ENCODE data around the gene MARVELD1. TPM values are rescaled to one million over a fixed set of nuclear protein-coding genes. Genes with fewer than 3 reads are reported as not detected.

Gene MARVELD1
- total and polyA plus RNA-seq, 4 donors, result 15.7 to 57.9 (median 24.1) TPM

- no peak overlapping the region for H3K9ac ChIP-seq (ENCODE audit: insufficient read depth in 1 of 2, low read length in 2 of 2)
- DNase-seq, result no peak
- no peak overlapping the region for H3K27ac ChIP-seq (ENCODE audit: low read depth in 1 of 2, low read length in 1 of 2)
- TF ChIP-seq CTCF (IDR thresholded peaks at IDR 0.05; ENCODE audit: control extremely low read depth, extremely low read depth), result no peak
- ATAC-seq (ENCODE audit: insufficient read depth, low FRiP score), result no peak
- H3K9me3 ChIP-seq (ENCODE audit: control insufficient read depth in 4 of 4, insufficient read depth in 3 of 4, low read length in 3 of 4), result no peaks in the 10 kb centered on the region
- peaks cover 0 to 24% (median 6%) of the 10 kb centered on the region in 4 donors for H3K36me3 ChIP-seq (ENCODE audit: control insufficient read depth in 4 of 4, insufficient read depth in 4 of 4, low read length in 4 of 4)
- no peaks in the 10 kb centered on the region for H3K4me1 ChIP-seq (ENCODE audit: control insufficient read depth in 5 of 5, insufficient read depth in 5 of 5, low read length in 5 of 5)
- 79 to 81% methylated on average over 7 of the region's 7 CpGs for WGBS, 2 donors
- H3K27me3 ChIP-seq (ENCODE audit: control insufficient read depth in 3 of 3, insufficient read depth in 3 of 3, low read length in 2 of 3), result peaks cover 0 to 4% (median 0%) of the 10 kb centered on the region in 3 donors
- no peak overlapping the region for H3K4me3 ChIP-seq
Observed at GRCh38 chr10:97764519-97764931, 51.0 kb downstream of the MARVELD1 start.

- no peak overlapping the region for H3K9ac ChIP-seq (ENCODE audit: insufficient read depth in 1 of 2, low read length in 2 of 2)
- no peak for DNase-seq
Observed at GRCh38 chr10:97765201-97765600, 51.7 kb downstream of the MARVELD1 start.

GRCh38 chr10:97766106-97766810 lies 52.7 kb downstream of the MARVELD1 start:
- peaks cover 0 to 19% (median 15%) of the 10 kb centered on the region in 3 donors for H3K27me3 ChIP-seq (ENCODE audit: control insufficient read depth in 3 of 3, insufficient read depth in 3 of 3, low read length in 2 of 3)
- peaks cover 0 to 12% (median 0%) of the 10 kb centered on the region in 4 donors for H3K36me3 ChIP-seq (ENCODE audit: control insufficient read depth in 4 of 4, insufficient read depth in 4 of 4, low read length in 4 of 4)
- H3K9me3 ChIP-seq (ENCODE audit: control insufficient read depth in 4 of 4, insufficient read depth in 3 of 4, low read length in 3 of 4), result no peaks in the 10 kb centered on the region
- no peak for ATAC-seq (ENCODE audit: insufficient read depth, low FRiP score)
- TF ChIP-seq CTCF (IDR thresholded peaks at IDR 0.05; ENCODE audit: control extremely low read depth, extremely low read depth), result no peak
- H3K27ac ChIP-seq (ENCODE audit: low read depth in 1 of 2, low read length in 1 of 2), result no peak overlapping the region
- 88 to 91% methylated on average over 13 of the region's 13 CpGs for WGBS, 2 donors
- no peak overlapping the region for H3K9ac ChIP-seq (ENCODE audit: insufficient read depth in 1 of 2, low read length in 2 of 2)
- H3K4me3 ChIP-seq, result no peak overlapping the region
- no peak for DNase-seq
- H3K4me1 ChIP-seq (ENCODE audit: control insufficient read depth in 5 of 5, insufficient read depth in 5 of 5, low read length in 5 of 5), result peaks cover 0 to 3% (median 0%) of the 10 kb centered on the region in 5 donors

More at GRCh38 chr10:97765201-97765600, 51.7 kb downstream of the MARVELD1 start:
- Histone ChIP-seq H3K4me3 (no peak overlapping the region), H3K27me3 (ENCODE audit: control insufficient read depth in 3 of 3, insufficient read depth in 3 of 3, low read length in 2 of 3) (peaks cover 0 to 10% (median 6%) of the 10 kb centered on the region in 3 donors), H3K9me3 (ENCODE audit: control insufficient read depth in 4 of 4, insufficient read depth in 3 of 4, low read length in 3 of 4) (no peaks in the 10 kb centered on the region), H3K27ac (ENCODE audit: low read depth in 1 of 2, low read length in 1 of 2) (no peak overlapping the region), H3K36me3 (ENCODE audit: control insufficient read depth in 4 of 4, insufficient read depth in 4 of 4, low read length in 4 of 4) (peaks cover 0 to 17% (median under 1%) of the 10 kb centered on the region in 4 donors), H3K4me1 (ENCODE audit: control insufficient read depth in 5 of 5, insufficient read depth in 5 of 5, low read length in 5 of 5) (no peaks in the 10 kb centered on the region)
- WGBS, 2 donors, result 93 to 95% methylated on average over 15 of the region's 15 CpGs
- TF ChIP-seq CTCF (IDR thresholded peaks at IDR 0.05; ENCODE audit: control extremely low read depth, extremely low read depth), result no peak
- ATAC-seq (ENCODE audit: insufficient read depth, low FRiP score), result no peak
